ENCODE results near the gene ARL9.

ARL9 gene, protein sequence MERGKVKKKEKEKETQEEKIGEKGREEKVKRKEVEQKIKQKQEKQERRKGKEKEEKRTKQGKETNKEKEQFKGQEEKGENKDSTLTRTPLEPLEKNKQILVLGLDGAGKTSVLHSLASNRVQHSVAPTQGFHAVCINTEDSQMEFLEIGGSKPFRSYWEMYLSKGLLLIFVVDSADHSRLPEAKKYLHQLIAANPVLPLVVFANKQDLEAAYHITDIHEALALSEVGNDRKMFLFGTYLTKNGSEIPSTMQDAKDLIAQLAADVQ

DNA sequence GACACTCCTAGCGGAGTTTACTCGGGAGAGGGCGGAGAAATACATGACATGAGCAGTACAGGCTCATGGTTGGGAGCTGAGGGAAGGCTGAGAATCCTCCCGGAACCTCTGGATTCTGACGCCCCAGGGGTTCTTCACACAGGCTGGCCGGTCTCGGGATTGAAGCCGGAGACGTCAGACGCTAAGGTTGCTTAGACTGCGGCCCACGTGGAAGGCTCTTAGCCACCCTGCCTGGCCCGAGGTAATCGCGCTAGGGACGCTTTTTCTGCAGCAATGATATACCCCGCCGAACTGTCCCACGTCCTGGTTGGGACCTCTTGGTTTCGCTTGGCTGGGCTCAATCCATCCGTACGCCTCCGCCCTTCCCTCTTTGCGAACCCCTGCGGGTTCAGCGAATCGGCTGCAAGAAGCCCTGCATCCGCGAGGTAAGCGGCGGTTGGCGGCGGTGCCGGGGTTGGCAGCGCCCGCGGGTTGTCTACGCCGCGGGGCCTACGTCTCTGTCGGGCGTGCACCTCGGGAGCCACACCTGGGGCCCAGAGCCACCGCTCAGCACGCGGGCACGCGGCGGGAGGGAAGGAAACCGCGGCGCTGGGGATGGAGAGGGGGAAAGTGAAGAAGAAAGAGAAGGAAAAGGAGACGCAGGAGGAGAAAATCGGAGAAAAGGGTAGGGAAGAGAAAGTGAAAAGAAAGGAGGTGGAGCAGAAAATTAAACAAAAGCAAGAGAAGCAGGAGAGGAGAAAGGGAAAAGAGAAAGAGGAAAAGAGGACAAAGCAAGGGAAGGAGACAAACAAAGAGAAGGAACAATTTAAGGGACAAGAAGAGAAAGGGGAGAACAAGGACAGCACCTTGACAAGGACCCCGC, at the start of gene ARL9:
ARL9 (plus strand) TSS at position 523 of the 862 bp plus-strand sequence; CDS start at position 595, 72 bp downstream.
- TF ChIP-seq POLR2A (IDR thresholded peaks at IDR 0.05; ENCODE audit: low read length) (peak; percentile 40), GATA1 (IDR thresholded peaks at IDR 0.05; ENCODE audit: low read depth, low read length) (no peak)
- peak; percentile 78 for DNase-seq

DNA sequence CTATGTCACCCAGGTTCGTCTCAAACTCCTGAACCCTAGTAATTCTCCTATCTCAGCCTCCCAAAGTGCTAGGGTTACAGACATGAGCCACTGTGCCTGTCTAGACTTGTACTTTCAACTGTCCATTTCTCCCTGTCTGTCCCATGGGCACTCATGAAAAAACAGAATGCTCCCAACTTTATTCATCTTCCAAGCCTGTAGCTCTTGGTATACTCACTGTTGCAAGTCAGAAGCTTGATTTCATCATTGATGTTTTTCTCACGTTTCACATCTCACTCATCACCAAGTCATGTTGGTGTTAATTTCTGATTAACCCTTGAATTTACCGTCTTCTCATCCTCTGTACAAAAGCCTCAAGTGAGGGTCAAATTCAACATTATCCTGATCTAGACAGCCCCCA, 45.5 kb upstream of the ARL9 start:
- peak in 1 of 2 experiments; percentile 46 for DNase-seq
- no peak for TF ChIP-seq POLR2A (IDR thresholded peaks at IDR 0.05; ENCODE audit: low read length)
- TF ChIP-seq GATA1 (IDR thresholded peaks at IDR 0.05; ENCODE audit: low read depth, low read length): no peak

DNA sequence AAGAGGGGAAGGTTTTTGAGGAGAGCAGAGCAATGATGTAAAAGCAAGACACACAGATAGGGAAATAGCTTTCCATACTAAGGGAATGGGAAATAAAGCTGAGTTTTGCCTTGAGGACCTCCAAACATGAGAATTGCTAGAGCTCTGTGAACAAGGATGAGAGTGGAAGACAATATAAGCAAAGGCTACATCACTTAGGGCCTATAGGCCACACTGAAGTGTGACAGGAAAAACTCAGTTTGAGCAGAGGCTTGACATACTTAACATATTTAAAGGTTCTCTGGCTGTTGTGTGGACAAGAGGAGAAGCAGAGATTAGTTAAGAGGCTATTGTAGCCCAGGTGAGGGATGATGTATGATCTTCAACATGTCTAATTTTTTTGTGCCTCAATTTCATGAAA, 43.4 kb upstream of the ARL9 start:
- DNase-seq: no peak
- TF ChIP-seq GATA1 (IDR thresholded peaks at IDR 0.05; ENCODE audit: low read depth, low read length) (no peak), POLR2A (IDR thresholded peaks at IDR 0.05; ENCODE audit: low read length) (no peak)

- TF ChIP-seq POLR2A (IDR thresholded peaks at IDR 0.05; ENCODE audit: low read length) (no peak), GATA1 (IDR thresholded peaks at IDR 0.05; ENCODE audit: low read depth, low read length) (no peak)
- no peak for DNase-seq
Measured at GRCh38 chr4:56463711-56464110, 41.9 kb upstream of the ARL9 start.

DNA sequence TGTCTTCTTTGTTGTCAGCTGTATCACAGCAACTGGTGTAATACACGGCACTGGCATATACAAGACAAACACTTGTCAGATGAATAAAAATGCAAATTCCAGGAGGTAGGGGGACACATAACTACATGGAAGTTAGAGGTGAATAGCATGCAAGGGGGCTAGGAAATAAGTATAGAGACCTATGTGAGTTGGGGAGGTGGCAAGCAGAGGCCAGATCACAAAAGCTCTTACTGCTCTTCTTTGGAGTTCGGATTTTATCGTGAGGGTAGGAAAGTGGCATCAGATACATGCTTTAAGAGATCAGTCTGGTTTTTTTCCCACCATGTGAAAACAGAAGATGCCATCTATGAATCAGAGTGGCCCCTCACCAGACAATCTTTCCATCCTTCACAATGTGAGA, 41.0 kb upstream of the ARL9 start:
- no peak for DNase-seq
- TF ChIP-seq GATA1 (IDR thresholded peaks at IDR 0.05; ENCODE audit: low read depth, low read length) (no peak), POLR2A (IDR thresholded peaks at IDR 0.05; ENCODE audit: low read length) (no peak)

DNA sequence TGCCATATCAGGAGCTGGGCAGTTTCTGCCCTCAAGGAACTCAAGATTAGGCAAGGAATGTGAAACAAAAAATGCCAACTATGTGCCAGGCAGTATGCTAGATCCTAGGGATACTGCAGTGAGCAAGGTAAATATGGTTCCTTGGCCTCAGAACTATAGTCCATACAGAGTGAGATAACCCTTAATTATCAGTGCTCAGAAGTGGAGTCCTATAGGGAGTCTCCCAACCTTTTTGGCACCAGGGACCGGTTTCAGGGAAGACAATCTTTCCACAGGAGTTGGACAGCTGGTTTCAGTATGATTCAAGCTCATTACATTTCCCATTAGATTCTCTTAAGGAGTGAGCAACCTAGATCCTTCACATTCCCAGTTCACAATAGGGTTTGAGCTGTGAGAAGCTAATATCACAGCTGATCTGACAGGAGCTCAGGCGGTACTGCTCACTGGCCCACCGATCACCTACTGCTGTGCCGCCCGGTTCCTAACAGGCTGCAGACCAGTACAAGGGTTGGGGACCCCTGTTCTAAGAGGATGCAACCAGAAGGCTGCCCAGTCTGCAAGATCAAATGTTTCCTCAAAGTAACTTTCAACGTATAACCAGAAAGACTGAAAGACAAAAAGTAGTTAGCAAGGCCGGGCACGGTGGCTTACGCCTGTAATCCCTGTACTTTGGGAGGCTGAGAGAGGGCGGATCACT, 39.8 kb upstream of the ARL9 start:
- peak in 1 of 2 experiments; percentile 52 for DNase-seq
- TF ChIP-seq POLR2A (IDR thresholded peaks at IDR 0.05; ENCODE audit: low read length): no peak
- TF ChIP-seq GATA1 (IDR thresholded peaks at IDR 0.05; ENCODE audit: low read depth, low read length): no peak

DNA sequence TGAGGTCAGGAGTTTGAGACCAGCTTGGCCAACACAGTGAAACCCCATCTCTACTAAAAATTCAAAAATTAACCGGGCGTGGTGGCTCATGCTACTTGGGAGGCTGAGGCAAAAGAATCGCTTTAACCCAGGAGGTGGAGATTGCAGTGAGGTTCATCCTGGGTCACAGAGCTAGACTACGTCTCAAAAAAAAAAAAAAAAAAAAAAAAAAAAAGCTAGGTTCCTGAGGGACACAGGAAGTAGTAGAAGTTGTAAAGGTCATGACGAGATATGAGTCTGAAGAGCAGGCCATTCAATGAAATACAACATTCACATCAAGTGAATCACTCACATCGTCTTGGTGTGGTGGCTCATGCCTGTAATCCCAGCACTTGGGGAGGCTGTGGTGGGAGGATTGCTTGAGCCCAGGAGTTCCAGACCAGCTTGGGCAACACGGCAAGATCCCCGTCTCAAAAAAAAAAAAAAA, 39.3 kb upstream of the ARL9 start:
- peak; percentile 77 to 83 for DNase-seq

DNA sequence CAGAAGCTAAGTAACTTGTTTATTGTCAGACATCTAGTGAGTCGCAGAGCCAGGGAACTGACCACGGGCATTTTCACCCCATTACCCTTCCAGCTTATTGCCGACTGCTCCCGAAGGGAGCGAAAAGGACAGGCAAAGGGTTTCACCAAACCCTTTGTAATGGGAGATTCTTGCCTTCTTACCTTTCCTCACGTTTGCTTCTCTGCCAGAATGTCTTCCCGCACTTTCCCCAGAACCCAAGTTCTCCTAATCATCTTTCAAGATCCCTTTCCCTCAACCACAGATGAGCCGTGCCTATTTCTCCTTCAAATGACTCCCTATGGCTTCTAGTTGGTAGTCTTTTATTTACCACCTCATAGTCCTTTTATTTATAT, 38.7 kb upstream of the ARL9 start:
- TF ChIP-seq GATA1 (IDR thresholded peaks at IDR 0.05; ENCODE audit: low read depth, low read length) (no peak), POLR2A (IDR thresholded peaks at IDR 0.05; ENCODE audit: low read length) (no peak)

DNA sequence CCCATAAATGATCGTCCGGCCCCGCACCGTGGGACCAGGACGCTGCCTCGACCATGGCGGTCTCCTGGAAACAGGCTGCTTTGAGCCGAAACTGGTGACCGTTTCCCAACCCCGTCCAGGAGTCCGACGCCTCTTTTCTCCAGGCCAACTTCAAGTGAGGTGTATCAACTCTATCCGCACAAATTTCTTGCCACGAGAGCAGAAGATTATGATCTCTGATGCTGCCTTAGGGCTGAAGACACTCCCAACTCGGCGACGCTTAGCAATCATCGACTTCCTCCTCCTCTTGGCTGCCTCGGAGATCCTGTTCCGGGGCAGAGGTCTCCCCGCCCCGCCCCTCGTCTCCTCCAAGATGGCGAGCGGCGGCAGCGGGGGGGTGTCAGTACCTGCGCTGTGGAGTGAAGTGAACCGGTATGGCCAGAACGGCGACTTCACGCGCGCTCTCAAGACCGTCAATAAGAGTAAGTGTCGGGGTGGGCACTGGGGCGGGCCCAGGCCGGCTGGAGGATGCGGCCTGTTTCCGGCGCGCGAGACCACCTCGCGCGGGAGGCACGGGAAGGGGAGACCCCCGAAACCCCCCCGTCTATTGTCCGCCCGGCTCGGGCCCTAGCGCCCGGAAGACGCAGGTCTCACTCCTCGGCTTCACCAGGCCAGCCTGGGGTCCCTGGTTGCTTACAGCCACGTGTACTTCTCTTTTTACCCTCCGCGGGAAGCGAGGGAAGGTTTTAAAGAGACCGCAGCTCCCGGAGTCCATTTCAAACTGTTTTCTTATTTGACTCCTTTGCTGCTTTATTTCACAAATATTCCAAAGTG, 38.1 kb upstream of the ARL9 start, which contains the start of gene SRP72:
SRP72 (plus strand) TSS at position 334 of the 813 bp plus-strand sequence; CDS start at position 353, 19 bp downstream.
- peak; percentile 97 for TF ChIP-seq POLR2A (IDR thresholded peaks at IDR 0.05; ENCODE audit: low read length)
- peak; percentile 50 for TF ChIP-seq GATA1 (IDR thresholded peaks at IDR 0.05; ENCODE audit: low read depth, low read length)
- peak; percentile 97 for DNase-seq

More for the DNA sequence above, 38.7 kb upstream of the ARL9 start:
- DNase-seq: peak in 1 of 2 experiments; percentile 76

DNA sequence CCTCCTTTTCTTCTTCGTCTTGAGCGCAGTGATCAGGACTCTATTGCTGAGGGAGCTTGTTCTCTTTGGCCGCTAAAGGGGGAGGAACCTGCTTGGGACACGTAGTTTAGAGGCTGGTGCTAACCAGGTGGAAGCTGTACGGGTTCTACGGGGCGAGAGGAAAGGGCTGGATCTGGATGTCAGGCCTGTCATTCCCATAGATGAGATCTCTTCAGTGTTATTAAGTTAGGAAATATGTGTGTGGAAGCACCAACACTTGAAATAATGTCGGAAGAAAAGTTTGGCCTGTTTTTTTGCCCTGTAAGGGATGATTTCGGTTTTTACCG, 37.5 kb upstream of the ARL9 start:
- no peak for TF ChIP-seq GATA1 (IDR thresholded peaks at IDR 0.05; ENCODE audit: low read depth, low read length)
- TF ChIP-seq POLR2A (IDR thresholded peaks at IDR 0.05; ENCODE audit: low read length): no peak
- peak in 1 of 2 experiments; percentile 69 for DNase-seq

GRCh38 chr4:56469489-56470210, 35.9 kb upstream of the ARL9 start:
- TF ChIP-seq GATA1 (IDR thresholded peaks at IDR 0.05; ENCODE audit: low read depth, low read length) (no peak), POLR2A (IDR thresholded peaks at IDR 0.05; ENCODE audit: low read length) (no peak)

DNA sequence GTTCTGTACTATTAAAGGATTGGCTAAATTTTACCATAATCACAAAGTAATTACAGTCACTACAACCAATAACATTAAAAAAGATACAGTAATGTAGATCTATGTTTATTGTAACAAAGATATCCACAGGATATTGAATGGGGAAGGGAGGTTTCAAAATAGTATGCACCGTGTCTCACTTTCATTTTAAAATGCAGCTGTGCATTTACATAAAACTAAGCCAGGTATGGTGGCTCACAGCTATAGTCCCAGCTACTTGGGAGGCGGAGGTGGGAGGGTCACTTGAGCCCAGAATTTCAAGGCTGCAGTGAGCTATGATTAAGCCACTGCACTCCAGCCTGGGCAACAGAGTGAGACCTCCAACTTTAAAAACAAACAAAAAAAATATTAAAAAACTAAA, 29.7 kb upstream of the ARL9 start:
- no peak for DNase-seq
- TF ChIP-seq POLR2A (IDR thresholded peaks at IDR 0.05; ENCODE audit: low read length): no peak

More at GRCh38 chr4:56469489-56470210, 35.9 kb upstream of the ARL9 start:
- no peak for DNase-seq

GRCh38 chr4:56477192-56477702, 28.3 kb upstream of the ARL9 start:
- TF ChIP-seq POLR2A (IDR thresholded peaks at IDR 0.05; ENCODE audit: low read length) (no peak), GATA1 (IDR thresholded peaks at IDR 0.05; ENCODE audit: low read depth, low read length) (no peak)
- DNase-seq: peak; percentile 46 to 72
